Nasal cavity respiratory epithelium epithelial cell of viscerocranial mucosa (primary cell): ENCODE measurements around the gene HOXB8. TPM values are rescaled to one million over a fixed set of nuclear protein-coding genes. Genes with fewer than 3 reads are reported as not detected.

ENCODE experiments used
- total RNA-seq: library from RNA; depleted of rRNA; stranded (reverse); fragments of >200 nt; gene quantifications from 2 replicates; pipeline ENCODE4 v1.2.3, GENCODE V29; 2014

Gene HOXB8
- total RNA-seq: not detected in 2 replicates

GRCh38 chr17:48615047-48615962 lies at the start of gene HOXB8:
HOXB8 (minus strand) TSS chr17:48615292; CDS start chr17:48614704, 588 bp downstream.

GRCh38 chr17:48626245-48627117 lies 11.4 kb upstream of the HOXB8 start, which contains the start of gene HOXB9:
HOXB9 (minus strand) TSS chr17:48626358; CDS start chr17:48626269, 89 bp downstream.

GRCh38 chr17:48610282-48611211 lies 4.5 kb downstream of the HOXB8 start, which contains the start of gene HOXB7:
HOXB7 (minus strand) TSS chr17:48611017; CDS start chr17:48610918, 99 bp downstream.

GRCh38 chr17:48604770-48605329 lies 10.2 kb downstream of the HOXB8 start, which contains the start of gene HOXB6:
HOXB6 (minus strand) TSS chr17:48604986; CDS start chr17:48598150, 6,836 bp downstream.

GRCh38 chr17:48593126-48593829 lies 21.8 kb downstream of the HOXB8 start, which contains the start of gene HOXB5:
HOXB5 (minus strand) TSS chr17:48593779; CDS start chr17:48593682, 97 bp downstream.

GRCh38 chr17:48589831-48590606 lies 25.1 kb downstream of the HOXB8 start, which contains the start of gene HOXB3:
HOXB3 (minus strand) TSS chr17:48590241; CDS start chr17:48552474, 37,767 bp downstream.

GRCh38 chr17:48577946-48578615 lies 37.0 kb downstream of the HOXB8 start, which contains the start of gene HOXB4:
HOXB4 (minus strand) TSS chr17:48578350; CDS start chr17:48578319, 31 bp downstream.

Other genes starting within 250 kb of the HOXB8 start
- gene SKAP1, start 185.1 kb downstream of the HOXB8 start, total RNA-seq: 0.14 TPM in 1 of 2 replicates, not detected in the other
- not detected in 2 replicates for gene HOXB1, start 84.3 kb downstream of the HOXB8 start, total RNA-seq
- gene HOXB2, start 70.2 kb downstream of the HOXB8 start, total RNA-seq: 0.36 TPM in 1 of 2 replicates, not detected in the other
- under 0.01 TPM in 1 of 2 replicates, not detected in the other for gene HOXB4, start 36.9 kb downstream of the HOXB8 start, total RNA-seq
- gene HOXB3, start 25.1 kb downstream of the HOXB8 start, total RNA-seq: 0.36 TPM in 1 of 2 replicates, not detected in the other
- gene HOXB5, start 21.5 kb downstream of the HOXB8 start, total RNA-seq: under 0.01 TPM in 1 of 2 replicates, not detected in the other
- 0.28 TPM in 1 of 2 replicates, not detected in the other for gene HOXB6, start 10.3 kb downstream of the HOXB8 start, total RNA-seq
- gene HOXB7, start 4.3 kb downstream of the HOXB8 start, total RNA-seq: 0.78 TPM in 1 of 2 replicates, not detected in the other
- under 0.01 TPM in 1 of 2 replicates, not detected in the other for gene HOXB9, start 11.1 kb upstream of the HOXB8 start, total RNA-seq
- not detected in 2 replicates for gene PRAC1, start 107.2 kb upstream of the HOXB8 start, total RNA-seq
- gene PRAC2, start 107.9 kb upstream of the HOXB8 start, total RNA-seq: not detected in 2 replicates
- gene HOXB13, start 113.5 kb upstream of the HOXB8 start, total RNA-seq: under 0.01 TPM in 1 of 2 replicates, not detected in the other
- gene TTLL6, start 201.9 kb upstream of the HOXB8 start, total RNA-seq: not detected in 2 replicates
- gene CALCOCO2, start 215.7 kb upstream of the HOXB8 start, total RNA-seq: 39.3 and 85.4 TPM in 2 replicates